ENCODE measurements around the gene SUSD3. TPM values are rescaled to one million over a fixed set of nuclear protein-coding genes. Genes with fewer than 3 reads are reported as not detected.

SUSD3 gene
- total and polyA plus RNA-seq, 5 donors = 0.16 to 2.0 (median 1.2) TPM

- H3K4me1 ChIP-seq (ENCODE audit: control insufficient read depth, insufficient read depth, low read length) = no peaks in the 10 kb centered on the region
- no peaks in the 10 kb centered on the region for H3K27me3 ChIP-seq (ENCODE audit: control insufficient read depth, insufficient read depth)
- DNase-seq (peak in 1 of 3 donors; percentile 26), ATAC-seq (no peak)
- H3K27ac ChIP-seq (ENCODE audit: low read length) = no peak overlapping the region
- no peaks in the 10 kb centered on the region for H3K9me3 ChIP-seq (ENCODE audit: control insufficient read depth, low read length)
- intact Hi-C loops (cut with DNase I) = loop anchor here in 1 of 4 donors (10.0 kb wide), 1 partner anchor 197 kb away; no protein-coding TSS in a partner anchor
- 86% methylated on average over 6 of the region's 6 CpGs for WGBS
- H3K4me3 ChIP-seq (ENCODE audit: low read length) = no peak overlapping the region
Observed at GRCh38 chr9:93107825-93108161, 49.3 kb downstream of the SUSD3 start.

- ATAC-seq = peak in 1 of 2 donors; percentile 10
- 86% methylated on average over 15 of the region's 15 CpGs for WGBS
- DNase-seq = peak in 2 of 3 donors; percentile 41 to 51
- intact Hi-C loops (cut with DNase I) = loop anchor here in 1 of 4 donors (10.0 kb wide), 1 partner anchor 196 kb away; no protein-coding TSS in a partner anchor
- Histone ChIP-seq H3K27me3 (ENCODE audit: control insufficient read depth, insufficient read depth) (no peaks in the 10 kb centered on the region), H3K4me3 (ENCODE audit: low read length) (no peak overlapping the region), H3K27ac (ENCODE audit: low read length) (no peak overlapping the region), H3K9me3 (ENCODE audit: control insufficient read depth, low read length) (no peaks in the 10 kb centered on the region), H3K4me1 (ENCODE audit: control insufficient read depth, insufficient read depth, low read length) (no peaks in the 10 kb centered on the region)
Observed at GRCh38 chr9:93108291-93109041, 50.0 kb downstream of the SUSD3 start.

GRCh38 chr9:93110311-93110855 lies 51.9 kb downstream of the SUSD3 start:
- no peak for ATAC-seq
- DNase-seq = peak in 2 of 3 donors; percentile 52 to 58
- WGBS = 96% methylated on average over 14 of the region's 14 CpGs
- no peaks in the 10 kb centered on the region for H3K9me3 ChIP-seq (ENCODE audit: control insufficient read depth, low read length)
- intact Hi-C loops (cut with DNase I) = no loop called here
- H3K27me3 ChIP-seq (ENCODE audit: control insufficient read depth, insufficient read depth) = no peaks in the 10 kb centered on the region
- H3K4me3 ChIP-seq (ENCODE audit: low read length) = no peak overlapping the region
- no peaks in the 10 kb centered on the region for H3K4me1 ChIP-seq (ENCODE audit: control insufficient read depth, insufficient read depth, low read length)
- no peak overlapping the region for H3K27ac ChIP-seq (ENCODE audit: low read length)

GRCh38 chr9:93111001-93111370 lies 52.5 kb downstream of the SUSD3 start:
- Histone ChIP-seq H3K27me3 (ENCODE audit: control insufficient read depth, insufficient read depth) (no peaks in the 10 kb centered on the region), H3K4me3 (ENCODE audit: low read length) (no peak overlapping the region), H3K4me1 (ENCODE audit: control insufficient read depth, insufficient read depth, low read length) (no peaks in the 10 kb centered on the region), H3K9me3 (ENCODE audit: control insufficient read depth, low read length) (no peaks in the 10 kb centered on the region), H3K27ac (ENCODE audit: low read length) (no peak overlapping the region)
- 89% methylated on average over 11 of the region's 11 CpGs for WGBS
- no peak for ATAC-seq
- intact Hi-C loops (cut with DNase I) = no loop called here
- peak in 2 of 3 donors; percentile 25 to 30 for DNase-seq

- Histone ChIP-seq H3K27me3 (ENCODE audit: control insufficient read depth, insufficient read depth) (no peaks in the 10 kb centered on the region), H3K9me3 (ENCODE audit: control insufficient read depth, low read length) (no peaks in the 10 kb centered on the region), H3K27ac (ENCODE audit: low read length) (no peak overlapping the region), H3K4me3 (ENCODE audit: low read length) (no peak overlapping the region), H3K4me1 (ENCODE audit: control insufficient read depth, insufficient read depth, low read length) (no peaks in the 10 kb centered on the region)
- intact Hi-C loops (cut with DNase I) = no loop called here
- whole genome bisulfite sequencing = 87% methylated on average over 18 of the region's 18 CpGs
- ATAC-seq (no peak), DNase-seq (peak in 2 of 3 donors; percentile 43 to 55)
Observed at GRCh38 chr9:93111371-93112115, 53.0 kb downstream of the SUSD3 start.

GRCh38 chr9:93112116-93112863 lies 53.8 kb downstream of the SUSD3 start:
- intact Hi-C loops (cut with DNase I) = no loop called here
- ATAC-seq (no peak), DNase-seq (peak in 2 of 3 donors; percentile 53 to 55)
- no peaks in the 10 kb centered on the region for H3K4me1 ChIP-seq (ENCODE audit: control insufficient read depth, insufficient read depth, low read length)
- H3K9me3 ChIP-seq (ENCODE audit: control insufficient read depth, low read length) = no peaks in the 10 kb centered on the region
- no peak overlapping the region for H3K4me3 ChIP-seq (ENCODE audit: low read length)
- no peak overlapping the region for H3K27ac ChIP-seq (ENCODE audit: low read length)
- whole genome bisulfite sequencing = 82% methylated on average over 15 of the region's 15 CpGs
- no peaks in the 10 kb centered on the region for H3K27me3 ChIP-seq (ENCODE audit: control insufficient read depth, insufficient read depth)

- peak in 1 of 3 donors; percentile 50 for DNase-seq
- no peaks in the 10 kb centered on the region for H3K27me3 ChIP-seq (ENCODE audit: control insufficient read depth, insufficient read depth)
- no peak overlapping the region for H3K4me3 ChIP-seq (ENCODE audit: low read length)
- intact Hi-C loops (cut with DNase I) = no loop called here
- no peaks in the 10 kb centered on the region for H3K4me1 ChIP-seq (ENCODE audit: control insufficient read depth, insufficient read depth, low read length)
- no peak overlapping the region for H3K27ac ChIP-seq (ENCODE audit: low read length)
- no peaks in the 10 kb centered on the region for H3K9me3 ChIP-seq (ENCODE audit: control insufficient read depth, low read length)
- ATAC-seq = no peak
- 89% methylated on average over 13 of the region's 13 CpGs for WGBS
Observed at GRCh38 chr9:93112864-93113389, 54.4 kb downstream of the SUSD3 start.

- ATAC-seq = no peak
- no peak overlapping the region for H3K27ac ChIP-seq (ENCODE audit: low read length)
- H3K4me1 ChIP-seq (ENCODE audit: control insufficient read depth, insufficient read depth, low read length) = peaks cover under 1% of the 10 kb centered on the region
- peak in 2 of 3 donors; percentile 39 to 57 for DNase-seq
- no peaks in the 10 kb centered on the region for H3K27me3 ChIP-seq (ENCODE audit: control insufficient read depth, insufficient read depth)
- 83% methylated on average over 17 of the region's 17 CpGs for WGBS
- no peak overlapping the region for H3K4me3 ChIP-seq (ENCODE audit: low read length)
- intact Hi-C loops (cut with DNase I) = no loop called here
- no peaks in the 10 kb centered on the region for H3K9me3 ChIP-seq (ENCODE audit: control insufficient read depth, low read length)
Observed at GRCh38 chr9:93114169-93114983, 55.9 kb downstream of the SUSD3 start.

- 85% methylated on average over 5 of the region's 5 CpGs for WGBS
- H3K27me3 ChIP-seq (ENCODE audit: control insufficient read depth, insufficient read depth) = no peaks in the 10 kb centered on the region
- H3K4me1 ChIP-seq (ENCODE audit: control insufficient read depth, insufficient read depth, low read length) = peaks cover 4% of the 10 kb centered on the region
- H3K27ac ChIP-seq (ENCODE audit: low read length) = no peak overlapping the region
- H3K9me3 ChIP-seq (ENCODE audit: control insufficient read depth, low read length) = no peaks in the 10 kb centered on the region
- ATAC-seq = no peak
- peak in 1 of 3 donors; percentile 5 for DNase-seq
- no peak overlapping the region for H3K4me3 ChIP-seq (ENCODE audit: low read length)
- intact Hi-C loops (cut with DNase I) = no loop called here
Observed at GRCh38 chr9:93114984-93115335, 56.5 kb downstream of the SUSD3 start.

- no peaks in the 10 kb centered on the region for H3K27me3 ChIP-seq (ENCODE audit: control insufficient read depth, insufficient read depth)
- DNase-seq (peak in 1 of 3 donors; percentile 6), ATAC-seq (no peak)
- no peak overlapping the region for H3K27ac ChIP-seq (ENCODE audit: low read length)
- intact Hi-C loops (cut with DNase I) = no loop called here
- whole genome bisulfite sequencing = 42% methylated on average over 3 of the region's 3 CpGs
- H3K4me1 ChIP-seq (ENCODE audit: control insufficient read depth, insufficient read depth, low read length) = peaks cover 4% of the 10 kb centered on the region
- no peak overlapping the region for H3K4me3 ChIP-seq (ENCODE audit: low read length)
- H3K9me3 ChIP-seq (ENCODE audit: control insufficient read depth, low read length) = no peaks in the 10 kb centered on the region
Observed at GRCh38 chr9:93115486-93116071, 57.1 kb downstream of the SUSD3 start.

All from right cardiac atrium (tissue), 5 donors.